SK-N-SH (cell line): ENCODE measurements around the gene HPCAL1. TPM values are rescaled to one million over a fixed set of nuclear protein-coding genes. Genes with fewer than 3 reads are reported as not detected.

Source experiments
- CTCF ChIA-PET: fragments of 300-600, 350-600 bp; formaldehyde crosslinking; extraction: SDS; loops from one replicate; lab custom pipeline; 2021; lab: Yijun Ruan, JAX
- POLR2A ChIA-PET: fragments of 350-600 bp; sonication (Branson Sonifier 250); formaldehyde crosslinking; extraction: SDS; loops from one replicate; lab custom pipeline; 2020; ENCODE audit warnings: antibody characterized with exemption, inconsistent platforms; lab: Yijun Ruan, JAX
- DNase-seq: peaks from one replicate; pipeline ENCODE4 v3.0.0; 2012
- H2AFZ ChIP-seq: fragments of 200-600 bp; sonication (generic); 2 replicates; pipeline ENCODE4 v1.8.1; 2016; ENCODE audit warnings: antibody characterized with exemption, mild to moderate bottlenecking, low read depth
- H3F3A ChIP-seq: fragments of 200-600 bp; sonication (generic); replicated peaks from 2 replicates; pipeline ENCODE3; 2016; ENCODE audit warnings: antibody characterized with exemption, mild to moderate bottlenecking; ENCODE audit not compliant: insufficient read depth
- H3K27ac ChIP-seq, 2 experiments: fragments of 200-500 bp in 1 of 2; fragments of 200-600 bp in 1 of 2; sonication (Bioruptor generic) in 1 of 2; sonication (generic), shearing (Covaris generic) in 1 of 2; 2 replicates each; pipeline versions ENCODE4 v1.5.1 to v1.6.1; 2014 to 2016; ENCODE audit warnings: low read depth in 2 of 2, inconsistent platforms in 1 of 2, low read length in 1 of 2, mild to moderate bottlenecking in 1 of 2, mixed read lengths in 1 of 2
- H3K27me3 ChIP-seq: fragments of 200-600 bp; sonication (generic), shearing (Covaris generic); 2 replicates; pipeline ENCODE4 v1.6.1; 2016; ENCODE audit warnings: mixed run types; ENCODE audit not compliant: insufficient read depth
- H3K36me3 ChIP-seq, 2 experiments: fragments of 200-500 bp in 1 of 2; fragments of 200-600 bp in 1 of 2; sonication (Bioruptor generic) in 1 of 2; sonication (generic) in 1 of 2; replicated peaks in 1 of 2; 2 replicates each; pipeline versions ENCODE3 to v1.5.1; 2014 to 2016; ENCODE audit warnings: low read length in 1 of 2, mild to moderate bottlenecking in 1 of 2; ENCODE audit not compliant: insufficient read depth in 2 of 2, control insufficient read depth in 1 of 2
- H3K4me1 ChIP-seq, 2 experiments: fragments of 200-500 bp in 1 of 2; fragments of 200-600 bp in 1 of 2; sonication (Bioruptor generic) in 1 of 2; sonication (generic), shearing (Covaris generic) in 1 of 2; 2 replicates each; pipeline versions ENCODE4 v1.5.1 to v1.6.1; 2014 to 2016; ENCODE audit warnings: low read depth in 1 of 2, low read length in 1 of 2, mixed run types in 1 of 2; ENCODE audit not compliant: insufficient read depth in 2 of 2, control insufficient read depth in 1 of 2
- H3K4me2 ChIP-seq: fragments of 200-600 bp; sonication (generic), shearing (Covaris generic); 2 replicates; pipeline ENCODE4 v1.6.1; 2017; ENCODE audit warnings: mixed run types
- H3K4me3 ChIP-seq, 2 experiments: fragments of 200-500 bp in 1 of 2; fragments of 200-600 bp in 1 of 2; sonication (Bioruptor generic) in 1 of 2; sonication (generic), shearing (Covaris generic) in 1 of 2; 2 replicates each; pipeline versions ENCODE4 v1.5.1 to v1.8.1; 2014 to 2016; ENCODE audit warnings: low read depth in 2 of 2, inconsistent platforms in 1 of 2, low read length in 1 of 2, mild to moderate bottlenecking in 1 of 2, mixed read lengths in 1 of 2, moderate library complexity in 1 of 2
- H3K79me2 ChIP-seq: fragments of 200-600 bp; sonication (generic); 2 replicates; pipeline ENCODE4 v1.8.1; 2017; ENCODE audit warnings: mild to moderate bottlenecking; ENCODE audit not compliant: insufficient read depth
- H3K9ac ChIP-seq: fragments of 200-600 bp; sonication (generic); 2 replicates; pipeline ENCODE4 v1.6.1; 2017; ENCODE audit warnings: mixed run types
- H3K9me2 ChIP-seq: fragments of 200-600 bp; sonication (generic); 2 replicates; pipeline ENCODE4 v1.6.1; 2017; ENCODE audit warnings: mixed run types
- H3K9me3 ChIP-seq: fragments of 200-600 bp; sonication (generic); 2 replicates; pipeline ENCODE4 v1.6.1; 2017; ENCODE audit warnings: mixed run types, mild to moderate bottlenecking, moderate library complexity
- H4K20me1 ChIP-seq: fragments of 200-600 bp; sonication (generic); 2 replicates; pipeline ENCODE4 v1.6.1; 2017; ENCODE audit warnings: mild to moderate bottlenecking, mixed run types; ENCODE audit not compliant: insufficient read depth
- EP300 ChIP-seq, 2 experiments: IDR thresholded peaks; 2 replicates each; pipeline versions ENCODE4 v1.4.0 to v1.6.1; 2012; ENCODE audit warnings: borderline replicate concordance in 1 of 2, low read depth in 1 of 2, low read length in 1 of 2
- FOSL2 ChIP-seq: IDR thresholded peaks from 2 replicates; pipeline ENCODE4 v1.4.0; 2012; ENCODE audit warnings: low read depth, mild to moderate bottlenecking, moderate library complexity, borderline replicate concordance
- MEF2A ChIP-seq: IDR thresholded peaks from 2 replicates; pipeline ENCODE4 v1.4.0; 2012; ENCODE audit warnings: low read depth, borderline replicate concordance
- NRF1 ChIP-seq: IDR thresholded peaks from 2 replicates; pipeline ENCODE4 v1.6.1; 2012; ENCODE audit warnings: low read depth, mild to moderate bottlenecking, low read length
- POLR2AphosphoS5 ChIP-seq: IDR thresholded peaks from 2 replicates; pipeline ENCODE4 v1.6.1; 2012; ENCODE audit warnings: low read depth, low read length
- RFX5 ChIP-seq: IDR thresholded peaks from 2 replicates; pipeline ENCODE4 v1.6.1; 2012; ENCODE audit warnings: mild to moderate bottlenecking, improper control_type of control experiment, low read length
- WGBS: methylation state at CpG from one replicate; pipeline ENCODE4 v1.1.6; 2017; ENCODE audit warnings: low lambda C conversion rate; 5-methylcytosine and 5-hydroxymethylcytosine counted together
- polyA plus RNA-seq, 3 experiments: library from polyadenylated mRNA; depleted of rRNA; stranded (reverse); fragments of >200 nt; gene quantifications; 2 replicates each; pipeline ENCODE4 v1.2.3, GENCODE V29; 2012
- TF ChIP-seq, protein P1 (sequence below): fragments of 150-350 bp; IDR thresholded peaks from 2 replicates; pipeline ENCODE4 v1.6.1; 2016; ENCODE audit warnings: mild to moderate bottlenecking, low read depth, low read length
- TF ChIP-seq, protein P2 (sequence below): IDR thresholded peaks from 2 replicates; pipeline ENCODE4 v1.4.0; 2012; ENCODE audit warnings: low read depth

HPCAL1 gene
- polyA plus RNA-seq, 1 of the 3 experiments (the other 2 are of a cell fraction), result 77.0 TPM

DNA sequence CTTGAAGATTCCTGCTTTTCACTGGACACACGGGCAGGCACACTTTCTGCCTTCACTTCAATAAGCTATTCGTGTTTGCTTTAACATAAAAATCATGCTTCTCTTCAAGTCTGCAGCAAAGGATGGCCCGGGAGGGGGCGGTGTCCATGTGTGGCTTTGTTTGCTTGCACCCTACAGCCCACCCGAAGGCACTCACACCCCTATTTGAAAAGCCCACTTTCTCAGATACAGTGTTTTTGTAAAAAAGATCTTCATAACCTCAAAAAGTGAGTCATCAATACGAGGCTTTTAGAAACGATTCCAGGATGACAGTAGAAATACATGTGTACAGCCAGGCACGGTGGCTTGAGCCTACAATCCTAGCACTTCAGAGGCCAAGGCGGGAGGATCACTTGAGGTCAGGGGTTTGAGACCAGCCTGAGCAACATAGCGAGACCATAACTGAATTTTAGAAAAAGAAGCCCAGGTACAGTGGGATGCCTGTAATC is 36.5 kb upstream of the HPCAL1 start:
- POLR2A ChIA-PET, result no interaction called here
- no peak overlapping the region for H3K4me2 ChIP-seq
- TF ChIP-seq NRF1 (no peak), MEF2A (no peak), POLR2AphosphoS5 (no peak), FOSL2 (0 out of 2 replicates have a peak, but pooled peaks have one; percentile 15), EP300 (IDR thresholded peaks at IDR 0.05; ENCODE audit: borderline replicate concordance in 1 of 2, low read depth in 1 of 2, low read length in 1 of 2) (no peak)
- TF ChIP-seq, protein P1, sequence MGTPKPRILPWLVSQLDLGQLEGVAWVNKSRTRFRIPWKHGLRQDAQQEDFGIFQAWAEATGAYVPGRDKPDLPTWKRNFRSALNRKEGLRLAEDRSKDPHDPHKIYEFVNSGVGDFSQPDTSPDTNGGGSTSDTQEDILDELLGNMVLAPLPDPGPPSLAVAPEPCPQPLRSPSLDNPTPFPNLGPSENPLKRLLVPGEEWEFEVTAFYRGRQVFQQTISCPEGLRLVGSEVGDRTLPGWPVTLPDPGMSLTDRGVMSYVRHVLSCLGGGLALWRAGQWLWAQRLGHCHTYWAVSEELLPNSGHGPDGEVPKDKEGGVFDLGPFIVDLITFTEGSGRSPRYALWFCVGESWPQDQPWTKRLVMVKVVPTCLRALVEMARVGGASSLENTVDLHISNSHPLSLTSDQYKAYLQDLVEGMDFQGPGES, result no peak
- no peaks in the 10 kb centered on the region for H3K79me2 ChIP-seq
- H3K9me2 ChIP-seq, result no peaks in the 10 kb centered on the region
- H3K9me3 ChIP-seq, result no peaks in the 10 kb centered on the region
- no peaks in the 10 kb centered on the region for H3K27me3 ChIP-seq
- H3F3A ChIP-seq, result peaks cover 5% of the 10 kb centered on the region
- H3K4me3 ChIP-seq, result no peak overlapping the region
- H3K4me1 ChIP-seq, result peaks cover 4 to 7% of the 10 kb centered on the region in 2 experiments; a peak in 2 of 4 replicates
- DNase-seq, result no peak
- 71% methylated on average over 10 of the region's 10 CpGs for WGBS
- H4K20me1 ChIP-seq, result no peaks in the 10 kb centered on the region
- no peak overlapping the region for H3K27ac ChIP-seq
- no peaks in the 10 kb centered on the region for H3K36me3 ChIP-seq
- H3K9ac ChIP-seq, result no peak overlapping the region
- no peak overlapping the region for H2AFZ ChIP-seq
- CTCF ChIA-PET, result interaction anchor here (0.7 to 3.4 kb wide), 6 partner anchors 12 to 182 kb away, joined by 3 to 10 read pairs (median 4); partner anchors contain the start of gene ODC1

DNA sequence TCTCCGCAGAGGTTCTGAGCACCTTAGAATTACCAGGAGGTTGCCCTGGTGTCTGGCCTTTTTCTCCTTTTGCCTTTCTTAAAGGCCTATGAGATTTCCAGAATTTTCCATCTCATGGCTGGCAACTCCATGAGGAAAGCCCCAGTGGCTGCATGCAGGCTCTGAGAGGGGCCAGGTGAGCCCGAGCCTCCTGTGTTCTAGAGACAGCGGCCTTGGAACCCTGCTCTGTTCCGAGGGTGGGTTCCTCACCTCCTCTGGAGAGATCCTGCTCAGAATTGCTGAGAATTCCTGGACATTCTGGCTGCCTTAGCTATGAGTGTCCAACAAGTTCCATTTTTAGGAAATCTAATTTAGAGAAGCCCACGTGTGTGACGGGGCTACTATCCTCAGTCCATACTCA is 35.7 kb upstream of the HPCAL1 start:
- H4K20me1 ChIP-seq, result no peaks in the 10 kb centered on the region
- no peaks in the 10 kb centered on the region for H3K9me3 ChIP-seq
- no peaks in the 10 kb centered on the region for H3K9me2 ChIP-seq
- DNase-seq, result no peak
- H3K9ac ChIP-seq, result no peak overlapping the region
- H2AFZ ChIP-seq, result no peak overlapping the region
- TF ChIP-seq, protein P2, sequence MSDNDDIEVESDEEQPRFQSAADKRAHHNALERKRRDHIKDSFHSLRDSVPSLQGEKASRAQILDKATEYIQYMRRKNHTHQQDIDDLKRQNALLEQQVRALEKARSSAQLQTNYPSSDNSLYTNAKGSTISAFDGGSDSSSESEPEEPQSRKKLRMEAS, result no peak
- no peak for TF ChIP-seq RFX5
- no peak overlapping the region for H3K27ac ChIP-seq
- H3F3A ChIP-seq, result peaks cover 5% of the 10 kb centered on the region
- H3K4me2 ChIP-seq, result no peak overlapping the region
- peaks cover 4 to 7% of the 10 kb centered on the region in 2 experiments; a peak in 2 of 4 replicates for H3K4me1 ChIP-seq
- no peaks in the 10 kb centered on the region for H3K27me3 ChIP-seq
- H3K4me3 ChIP-seq, result no peak overlapping the region
- no peaks in the 10 kb centered on the region for H3K36me3 ChIP-seq
- POLR2A ChIA-PET, result no interaction called here
- no peaks in the 10 kb centered on the region for H3K79me2 ChIP-seq
- CTCF ChIA-PET, result interaction anchor here (1.1 to 3.4 kb wide), 3 partner anchors 141 to 168 kb away, joined by 3 to 10 read pairs (median 5); no protein-coding TSS in a partner anchor
- WGBS, result 88% methylated on average over 6 of the region's 6 CpGs
